K562 (cell line): ENCODE results near the gene LEO1. TPM values are rescaled to one million over a fixed set of nuclear protein-coding genes. Genes with fewer than 3 reads are reported as not detected.

Experiments
- SMARCE1 ChIP-seq: fragments of 450-650 bp; IDR thresholded peaks from 2 replicates; pipeline ENCODE4 v1.7.1; 2016; ENCODE audit warnings: mild to moderate bottlenecking
- YY1 ChIP-seq, 3 experiments: IDR thresholded peaks; 2 replicates each; pipeline ENCODE4 v1.6.1; 2011; ENCODE audit warnings: low read length in 2 of 3, mild to moderate bottlenecking in 2 of 3, moderate library complexity in 2 of 3, borderline replicate concordance in 1 of 3, control low read depth in 1 of 3, low read depth in 1 of 3; ENCODE audit not compliant: insufficient read depth in 3 of 3, insufficient replicate concordance in 2 of 3, control insufficient read depth in 1 of 3, insufficient read length in 1 of 3; ENCODE audit errors: extremely low read depth in 1 of 3
- ZNF644 ChIP-seq: fragments of 200-800 bp; sonication (Bioruptor generic); IDR thresholded peaks from 2 replicates; pipeline ENCODE4 v1.6.1; 2016; ENCODE audit warnings: low read depth, missing genetic modification characterization, missing compliant biosample characterization
- polyA plus RNA-seq, 8 experiments: library from polyadenylated mRNA; depleted of rRNA in 4 of 8; stranded (reverse) in 5 of 8; unstranded in 3 of 8; fragments of >200 nt; fragmentation: Nextera tagmentation in 2 of 8; fragmentation: Illumina TruSeq in 1 of 8; extraction: Ambion mirVana in 2 of 8; extraction: Trizol in 1 of 8; gene quantifications; 2 replicates each; pipeline versions ENCODE4 v1.2.1 to v1.2.3, GENCODE V29; 2011 to 2014; ENCODE audit warnings: inconsistent platforms in 1 of 8, missing spikeins in 1 of 8
- total RNA-seq, 7 experiments: library from RNA; depleted of rRNA in 6 of 7; stranded (reverse); fragments of >200 nt in 6 of 7; fragmentation: Illumina TruSeq in 2 of 7; extraction: Trizol in 2 of 7; gene quantifications; 2 replicates each; pipeline versions ENCODE4 v1.2.1 to v1.2.3, GENCODE V29; 2011 to 2021; ENCODE audit warnings: low replicate concordance in 1 of 7
- TF ChIP-seq, protein P1 (sequence below), 2 experiments: fragments of 450-650 bp; IDR thresholded peaks; 2 replicates each; pipeline ENCODE4 v1.6.1; 2016
- TF ChIP-seq, protein P2 (sequence below), 2 experiments: fragments of 450-650 bp in 1 of 2; IDR thresholded peaks; 2 replicates each; pipeline ENCODE4 v1.6.1; 2011 to 2017; ENCODE audit warnings: low read depth in 2 of 2, antibody characterized with exemption in 1 of 2, borderline replicate concordance in 1 of 2, low read length in 1 of 2, mild to moderate bottlenecking in 1 of 2, mixed read lengths in 1 of 2; ENCODE audit not compliant: control insufficient read depth in 1 of 2
- TF ChIP-seq, protein P3 (sequence below): fragments of 450-650 bp; IDR thresholded peaks from 2 replicates; pipeline ENCODE4 v1.6.1; 2016; ENCODE audit warnings: mild to moderate bottlenecking, moderate library complexity

Gene LEO1
- total and polyA plus RNA-seq, 9 of the 15 experiments (the other 6 are each of a cell fraction or from before 2014, with no cell fraction given): 8.4 to 48.3 (median 37.9) TPM

DNA sequence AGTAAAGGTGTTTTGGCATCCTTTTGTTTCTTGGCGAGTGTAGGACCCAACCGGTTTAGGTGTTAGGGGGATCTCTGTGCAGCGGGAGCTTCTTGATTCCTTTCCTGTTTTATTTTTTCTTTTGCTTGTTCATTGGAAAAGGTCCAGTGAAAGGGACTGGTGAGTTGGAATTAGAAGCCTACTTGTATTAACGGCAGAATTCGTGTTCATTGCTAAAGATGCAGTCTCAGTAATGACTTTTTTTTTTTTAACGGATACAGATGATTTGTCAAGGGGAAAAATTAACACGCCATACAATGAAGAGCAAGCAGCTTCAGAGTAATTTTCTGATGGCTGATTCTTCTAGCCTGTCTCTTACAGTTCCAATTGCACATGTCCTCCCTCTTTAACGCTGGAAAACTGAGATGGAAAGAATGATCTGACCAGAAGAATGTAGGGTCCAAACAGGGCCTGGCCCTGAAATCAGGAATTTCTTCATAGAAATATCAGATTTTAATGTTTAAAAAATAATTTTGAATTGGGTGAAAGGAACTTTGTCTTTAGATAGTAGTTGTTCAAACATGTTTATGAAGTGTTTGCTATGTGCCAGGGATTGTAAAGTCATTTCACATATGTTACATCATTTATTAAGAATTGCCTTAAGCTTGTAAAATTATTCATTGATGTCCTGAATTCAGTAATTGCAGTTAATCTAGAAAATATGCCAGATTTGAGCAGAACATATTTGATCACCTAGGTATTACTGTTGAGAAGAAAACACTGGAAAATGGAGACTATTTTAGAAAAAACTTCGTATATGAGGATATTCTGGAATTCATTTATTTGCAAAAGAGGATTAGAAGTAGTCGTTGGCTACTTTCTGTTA, 48.9 kb upstream of the LEO1 start (continued):
- TF ChIP-seq, protein P1, sequence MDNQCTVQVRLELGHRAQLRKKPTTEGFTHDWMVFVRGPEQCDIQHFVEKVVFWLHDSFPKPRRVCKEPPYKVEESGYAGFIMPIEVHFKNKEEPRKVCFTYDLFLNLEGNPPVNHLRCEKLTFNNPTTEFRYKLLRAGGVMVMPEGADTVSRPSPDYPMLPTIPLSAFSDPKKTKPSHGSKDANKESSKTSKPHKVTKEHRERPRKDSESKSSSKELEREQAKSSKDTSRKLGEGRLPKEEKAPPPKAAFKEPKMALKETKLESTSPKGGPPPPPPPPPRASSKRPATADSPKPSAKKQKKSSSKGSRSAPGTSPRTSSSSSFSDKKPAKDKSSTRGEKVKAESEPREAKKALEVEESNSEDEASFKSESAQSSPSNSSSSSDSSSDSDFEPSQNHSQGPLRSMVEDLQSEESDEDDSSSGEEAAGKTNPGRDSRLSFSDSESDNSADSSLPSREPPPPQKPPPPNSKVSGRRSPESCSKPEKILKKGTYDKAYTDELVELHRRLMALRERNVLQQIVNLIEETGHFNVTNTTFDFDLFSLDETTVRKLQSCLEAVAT (IDR thresholded peaks at IDR 0.05): 0 out of 4 replicates have a peak, but pooled peaks of 1 of the 2 experiments have one; percentile 6
- TF ChIP-seq, protein P2, sequence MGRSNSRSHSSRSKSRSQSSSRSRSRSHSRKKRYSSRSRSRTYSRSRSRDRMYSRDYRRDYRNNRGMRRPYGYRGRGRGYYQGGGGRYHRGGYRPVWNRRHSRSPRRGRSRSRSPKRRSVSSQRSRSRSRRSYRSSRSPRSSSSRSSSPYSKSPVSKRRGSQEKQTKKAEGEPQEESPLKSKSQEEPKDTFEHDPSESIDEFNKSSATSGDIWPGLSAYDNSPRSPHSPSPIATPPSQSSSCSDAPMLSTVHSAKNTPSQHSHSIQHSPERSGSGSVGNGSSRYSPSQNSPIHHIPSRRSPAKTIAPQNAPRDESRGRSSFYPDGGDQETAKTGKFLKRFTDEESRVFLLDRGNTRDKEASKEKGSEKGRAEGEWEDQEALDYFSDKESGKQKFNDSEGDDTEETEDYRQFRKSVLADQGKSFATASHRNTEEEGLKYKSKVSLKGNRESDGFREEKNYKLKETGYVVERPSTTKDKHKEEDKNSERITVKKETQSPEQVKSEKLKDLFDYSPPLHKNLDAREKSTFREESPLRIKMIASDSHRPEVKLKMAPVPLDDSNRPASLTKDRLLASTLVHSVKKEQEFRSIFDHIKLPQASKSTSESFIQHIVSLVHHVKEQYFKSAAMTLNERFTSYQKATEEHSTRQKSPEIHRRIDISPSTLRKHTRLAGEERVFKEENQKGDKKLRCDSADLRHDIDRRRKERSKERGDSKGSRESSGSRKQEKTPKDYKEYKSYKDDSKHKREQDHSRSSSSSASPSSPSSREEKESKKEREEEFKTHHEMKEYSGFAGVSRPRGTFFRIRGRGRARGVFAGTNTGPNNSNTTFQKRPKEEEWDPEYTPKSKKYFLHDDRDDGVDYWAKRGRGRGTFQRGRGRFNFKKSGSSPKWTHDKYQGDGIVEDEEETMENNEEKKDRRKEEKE (IDR thresholded peaks at IDR 0.05; ENCODE audit: borderline replicate concordance in 1 of 2, control insufficient read depth in 1 of 2, low read depth in 2 of 2, low read length in 1 of 2): no peak
- no peak for TF ChIP-seq YY1 (IDR thresholded peaks at IDR 0.05; ENCODE audit: borderline replicate concordance in 1 of 3, control insufficient read depth in 1 of 3, extremely low read depth in 1 of 3, insufficient read depth in 3 of 3, insufficient read length in 1 of 3, insufficient replicate concordance in 2 of 3, low read depth in 1 of 3, low read length in 2 of 3)
- TF ChIP-seq SMARCE1: no peak
- no peak for TF ChIP-seq ZNF644
- TF ChIP-seq, protein P3, sequence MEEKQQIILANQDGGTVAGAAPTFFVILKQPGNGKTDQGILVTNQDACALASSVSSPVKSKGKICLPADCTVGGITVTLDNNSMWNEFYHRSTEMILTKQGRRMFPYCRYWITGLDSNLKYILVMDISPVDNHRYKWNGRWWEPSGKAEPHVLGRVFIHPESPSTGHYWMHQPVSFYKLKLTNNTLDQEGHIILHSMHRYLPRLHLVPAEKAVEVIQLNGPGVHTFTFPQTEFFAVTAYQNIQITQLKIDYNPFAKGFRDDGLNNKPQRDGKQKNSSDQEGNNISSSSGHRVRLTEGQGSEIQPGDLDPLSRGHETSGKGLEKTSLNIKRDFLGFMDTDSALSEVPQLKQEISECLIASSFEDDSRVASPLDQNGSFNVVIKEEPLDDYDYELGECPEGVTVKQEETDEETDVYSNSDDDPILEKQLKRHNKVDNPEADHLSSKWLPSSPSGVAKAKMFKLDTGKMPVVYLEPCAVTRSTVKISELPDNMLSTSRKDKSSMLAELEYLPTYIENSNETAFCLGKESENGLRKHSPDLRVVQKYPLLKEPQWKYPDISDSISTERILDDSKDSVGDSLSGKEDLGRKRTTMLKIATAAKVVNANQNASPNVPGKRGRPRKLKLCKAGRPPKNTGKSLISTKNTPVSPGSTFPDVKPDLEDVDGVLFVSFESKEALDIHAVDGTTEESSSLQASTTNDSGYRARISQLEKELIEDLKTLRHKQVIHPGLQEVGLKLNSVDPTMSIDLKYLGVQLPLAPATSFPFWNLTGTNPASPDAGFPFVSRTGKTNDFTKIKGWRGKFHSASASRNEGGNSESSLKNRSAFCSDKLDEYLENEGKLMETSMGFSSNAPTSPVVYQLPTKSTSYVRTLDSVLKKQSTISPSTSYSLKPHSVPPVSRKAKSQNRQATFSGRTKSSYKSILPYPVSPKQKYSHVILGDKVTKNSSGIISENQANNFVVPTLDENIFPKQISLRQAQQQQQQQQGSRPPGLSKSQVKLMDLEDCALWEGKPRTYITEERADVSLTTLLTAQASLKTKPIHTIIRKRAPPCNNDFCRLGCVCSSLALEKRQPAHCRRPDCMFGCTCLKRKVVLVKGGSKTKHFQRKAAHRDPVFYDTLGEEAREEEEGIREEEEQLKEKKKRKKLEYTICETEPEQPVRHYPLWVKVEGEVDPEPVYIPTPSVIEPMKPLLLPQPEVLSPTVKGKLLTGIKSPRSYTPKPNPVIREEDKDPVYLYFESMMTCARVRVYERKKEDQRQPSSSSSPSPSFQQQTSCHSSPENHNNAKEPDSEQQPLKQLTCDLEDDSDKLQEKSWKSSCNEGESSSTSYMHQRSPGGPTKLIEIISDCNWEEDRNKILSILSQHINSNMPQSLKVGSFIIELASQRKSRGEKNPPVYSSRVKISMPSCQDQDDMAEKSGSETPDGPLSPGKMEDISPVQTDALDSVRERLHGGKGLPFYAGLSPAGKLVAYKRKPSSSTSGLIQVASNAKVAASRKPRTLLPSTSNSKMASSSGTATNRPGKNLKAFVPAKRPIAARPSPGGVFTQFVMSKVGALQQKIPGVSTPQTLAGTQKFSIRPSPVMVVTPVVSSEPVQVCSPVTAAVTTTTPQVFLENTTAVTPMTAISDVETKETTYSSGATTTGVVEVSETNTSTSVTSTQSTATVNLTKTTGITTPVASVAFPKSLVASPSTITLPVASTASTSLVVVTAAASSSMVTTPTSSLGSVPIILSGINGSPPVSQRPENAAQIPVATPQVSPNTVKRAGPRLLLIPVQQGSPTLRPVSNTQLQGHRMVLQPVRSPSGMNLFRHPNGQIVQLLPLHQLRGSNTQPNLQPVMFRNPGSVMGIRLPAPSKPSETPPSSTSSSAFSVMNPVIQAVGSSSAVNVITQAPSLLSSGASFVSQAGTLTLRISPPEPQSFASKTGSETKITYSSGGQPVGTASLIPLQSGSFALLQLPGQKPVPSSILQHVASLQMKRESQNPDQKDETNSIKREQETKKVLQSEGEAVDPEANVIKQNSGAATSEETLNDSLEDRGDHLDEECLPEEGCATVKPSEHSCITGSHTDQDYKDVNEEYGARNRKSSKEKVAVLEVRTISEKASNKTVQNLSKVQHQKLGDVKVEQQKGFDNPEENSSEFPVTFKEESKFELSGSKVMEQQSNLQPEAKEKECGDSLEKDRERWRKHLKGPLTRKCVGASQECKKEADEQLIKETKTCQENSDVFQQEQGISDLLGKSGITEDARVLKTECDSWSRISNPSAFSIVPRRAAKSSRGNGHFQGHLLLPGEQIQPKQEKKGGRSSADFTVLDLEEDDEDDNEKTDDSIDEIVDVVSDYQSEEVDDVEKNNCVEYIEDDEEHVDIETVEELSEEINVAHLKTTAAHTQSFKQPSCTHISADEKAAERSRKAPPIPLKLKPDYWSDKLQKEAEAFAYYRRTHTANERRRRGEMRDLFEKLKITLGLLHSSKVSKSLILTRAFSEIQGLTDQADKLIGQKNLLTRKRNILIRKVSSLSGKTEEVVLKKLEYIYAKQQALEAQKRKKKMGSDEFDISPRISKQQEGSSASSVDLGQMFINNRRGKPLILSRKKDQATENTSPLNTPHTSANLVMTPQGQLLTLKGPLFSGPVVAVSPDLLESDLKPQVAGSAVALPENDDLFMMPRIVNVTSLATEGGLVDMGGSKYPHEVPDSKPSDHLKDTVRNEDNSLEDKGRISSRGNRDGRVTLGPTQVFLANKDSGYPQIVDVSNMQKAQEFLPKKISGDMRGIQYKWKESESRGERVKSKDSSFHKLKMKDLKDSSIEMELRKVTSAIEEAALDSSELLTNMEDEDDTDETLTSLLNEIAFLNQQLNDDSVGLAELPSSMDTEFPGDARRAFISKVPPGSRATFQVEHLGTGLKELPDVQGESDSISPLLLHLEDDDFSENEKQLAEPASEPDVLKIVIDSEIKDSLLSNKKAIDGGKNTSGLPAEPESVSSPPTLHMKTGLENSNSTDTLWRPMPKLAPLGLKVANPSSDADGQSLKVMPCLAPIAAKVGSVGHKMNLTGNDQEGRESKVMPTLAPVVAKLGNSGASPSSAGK: 0 out of 2 replicates have a peak, but pooled peaks have one; percentile 8
